WTC11 (cell line): ENCODE results near the gene ESR2.

Experiments used
- CREM ChIP-seq: sonication (generic); formaldehyde crosslinking; IDR thresholded peaks from 2 replicates; pipeline ENCODE4 v1.8.1; 2022; ENCODE audit warnings: mild to moderate bottlenecking, missing genetic modification reagents, moderate library complexity
- NR3C1 ChIP-seq: sonication (generic); formaldehyde crosslinking; conservative IDR thresholded peaks from 2 replicates; pipeline ENCODE4 v1.8.1; 2023; ENCODE audit warnings: low read depth, mild to moderate bottlenecking, missing genetic modification reagents
- SMAD3 ChIP-seq: sonication (generic); formaldehyde crosslinking; IDR thresholded peaks from 2 replicates; pipeline ENCODE4 v1.8.0; 2022; ENCODE audit warnings: missing genetic modification reagents, mild to moderate bottlenecking, borderline replicate concordance
- SP1 ChIP-seq: sonication (generic); formaldehyde crosslinking; conservative IDR thresholded peaks from 2 replicates; pipeline ENCODE4 v1.8.1; 2022; ENCODE audit warnings: missing genetic modification reagents
- TEAD1 ChIP-seq: sonication (generic); formaldehyde crosslinking; IDR thresholded peaks from 2 replicates; pipeline ENCODE4 v1.8.0; 2022; ENCODE audit warnings: mild to moderate bottlenecking, missing genetic modification reagents
- ZBTB21 ChIP-seq: sonication (generic); formaldehyde crosslinking; IDR thresholded peaks from 2 replicates; pipeline ENCODE4 v1.8.1; 2023; ENCODE audit warnings: mild to moderate bottlenecking, missing genetic modification reagents, borderline replicate concordance
- TF ChIP-seq, protein P1 (sequence below): sonication (generic); formaldehyde crosslinking; IDR thresholded peaks from 2 replicates; pipeline ENCODE4 v1.8.1; 2022; ENCODE audit warnings: low read depth, missing genetic modification reagents, borderline replicate concordance
- TF ChIP-seq, protein P2 (sequence below): fragments of 200-600 bp; IDR thresholded peaks from 2 replicates; pipeline ENCODE4 v1.8.0; 2022; ENCODE audit warnings: antibody characterized with exemption

DNA sequence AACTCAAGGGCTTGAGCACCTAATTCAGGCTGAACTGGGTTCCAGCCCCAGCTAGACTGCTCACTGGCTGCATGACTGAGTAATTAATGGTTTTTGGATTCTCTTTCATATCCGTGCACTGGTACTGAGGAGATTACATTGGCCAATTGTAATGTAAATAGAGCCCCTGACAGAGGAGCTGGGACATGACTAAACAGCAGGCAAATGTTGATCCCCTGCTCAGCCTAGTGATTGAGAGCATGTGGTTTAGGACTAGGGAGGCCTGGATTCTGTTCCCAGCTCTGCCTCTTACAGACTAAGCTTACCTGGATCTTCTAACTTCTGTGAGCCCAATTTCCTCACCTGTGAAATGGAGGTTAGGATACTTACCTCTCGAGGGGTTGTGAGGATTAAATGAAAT lies 204.3 kb downstream of the ESR2 start:
- TF ChIP-seq TEAD1 (CRISPR knock-in tag) (no peak), ZBTB21 (CRISPR knock-in tag) (no peak), SP1 (CRISPR knock-in tag) (no peak), NR3C1 (CRISPR knock-in tag) (no peak), SMAD3 (CRISPR knock-in tag) (no peak), CREM (CRISPR knock-in tag) (no peak)
- TF ChIP-seq, protein P1, sequence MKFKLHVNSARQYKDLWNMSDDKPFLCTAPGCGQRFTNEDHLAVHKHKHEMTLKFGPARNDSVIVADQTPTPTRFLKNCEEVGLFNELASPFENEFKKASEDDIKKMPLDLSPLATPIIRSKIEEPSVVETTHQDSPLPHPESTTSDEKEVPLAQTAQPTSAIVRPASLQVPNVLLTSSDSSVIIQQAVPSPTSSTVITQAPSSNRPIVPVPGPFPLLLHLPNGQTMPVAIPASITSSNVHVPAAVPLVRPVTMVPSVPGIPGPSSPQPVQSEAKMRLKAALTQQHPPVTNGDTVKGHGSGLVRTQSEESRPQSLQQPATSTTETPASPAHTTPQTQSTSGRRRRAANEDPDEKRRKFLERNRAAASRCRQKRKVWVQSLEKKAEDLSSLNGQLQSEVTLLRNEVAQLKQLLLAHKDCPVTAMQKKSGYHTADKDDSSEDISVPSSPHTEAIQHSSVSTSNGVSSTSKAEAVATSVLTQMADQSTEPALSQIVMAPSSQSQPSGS (CRISPR knock-in tag): no peak
- TF ChIP-seq, protein P2, sequence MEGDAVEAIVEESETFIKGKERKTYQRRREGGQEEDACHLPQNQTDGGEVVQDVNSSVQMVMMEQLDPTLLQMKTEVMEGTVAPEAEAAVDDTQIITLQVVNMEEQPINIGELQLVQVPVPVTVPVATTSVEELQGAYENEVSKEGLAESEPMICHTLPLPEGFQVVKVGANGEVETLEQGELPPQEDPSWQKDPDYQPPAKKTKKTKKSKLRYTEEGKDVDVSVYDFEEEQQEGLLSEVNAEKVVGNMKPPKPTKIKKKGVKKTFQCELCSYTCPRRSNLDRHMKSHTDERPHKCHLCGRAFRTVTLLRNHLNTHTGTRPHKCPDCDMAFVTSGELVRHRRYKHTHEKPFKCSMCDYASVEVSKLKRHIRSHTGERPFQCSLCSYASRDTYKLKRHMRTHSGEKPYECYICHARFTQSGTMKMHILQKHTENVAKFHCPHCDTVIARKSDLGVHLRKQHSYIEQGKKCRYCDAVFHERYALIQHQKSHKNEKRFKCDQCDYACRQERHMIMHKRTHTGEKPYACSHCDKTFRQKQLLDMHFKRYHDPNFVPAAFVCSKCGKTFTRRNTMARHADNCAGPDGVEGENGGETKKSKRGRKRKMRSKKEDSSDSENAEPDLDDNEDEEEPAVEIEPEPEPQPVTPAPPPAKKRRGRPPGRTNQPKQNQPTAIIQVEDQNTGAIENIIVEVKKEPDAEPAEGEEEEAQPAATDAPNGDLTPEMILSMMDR: no peak
